HepG2 (cell line): ENCODE results near the gene PTGDS. TPM values are rescaled to one million over a fixed set of nuclear protein-coding genes. Genes with fewer than 3 reads are reported as not detected.

Experiments used
- ARNT2 ChIP-seq: sonication (generic); formaldehyde crosslinking; IDR thresholded peaks from 2 replicates; pipeline ENCODE4 v1.8.0; 2022; ENCODE audit warnings: mild to moderate bottlenecking, low read depth, missing genetic modification reagents, moderate library complexity
- FOXO1 ChIP-seq: sonication (generic); formaldehyde crosslinking; IDR thresholded peaks from 2 replicates; pipeline ENCODE4 v1.4.0; 2020; ENCODE audit warnings: missing genetic modification reagents
- GABPB1 ChIP-seq: IDR thresholded peaks from 2 replicates; pipeline ENCODE4 v1.6.1; 2016; ENCODE audit warnings: mild to moderate bottlenecking, missing genetic modification reagents, moderate library complexity, missing compliant biosample characterization
- HNF4A ChIP-seq: sonication (generic); formaldehyde crosslinking; IDR thresholded peaks from 2 replicates; pipeline ENCODE4 v1.4.0; 2020; ENCODE audit warnings: missing genetic modification reagents
- HNF4G ChIP-seq, 2 experiments: sonication (generic) in 1 of 2; formaldehyde crosslinking in 1 of 2; IDR thresholded peaks; 2 replicates each; pipeline versions ENCODE4 v1.4.0 to v1.6.1; 2011 to 2020; ENCODE audit warnings: borderline replicate concordance in 2 of 2, low read depth in 2 of 2, mild to moderate bottlenecking in 2 of 2, low read length in 1 of 2, missing genetic modification reagents in 1 of 2, moderate library complexity in 1 of 2
- JDP2 ChIP-seq: sonication (generic); formaldehyde crosslinking; IDR thresholded peaks from 2 replicates; pipeline ENCODE4 v1.8.1; 2022; ENCODE audit warnings: missing genetic modification reagents, borderline replicate concordance
- KDM3A ChIP-seq: IDR thresholded peaks from 2 replicates; pipeline ENCODE4 v1.6.1; 2018; ENCODE audit warnings: low read depth, missing compliant biosample characterization
- MAFG ChIP-seq: sonication (generic); formaldehyde crosslinking; IDR thresholded peaks from 2 replicates; pipeline ENCODE4 v1.5.1; 2020; ENCODE audit warnings: mild to moderate bottlenecking, missing genetic modification reagents
- MIER3 ChIP-seq: IDR thresholded peaks from 2 replicates; pipeline ENCODE4 v1.6.1; 2016; ENCODE audit warnings: missing compliant biosample characterization, borderline replicate concordance
- PCBP2 ChIP-seq: fragments of 200-400 bp; formaldehyde crosslinking; optimal IDR thresholded peaks from 2 replicates; pipeline ENCODE3; 2018; ENCODE audit warnings: low read length, low read depth; ENCODE audit not compliant: poor library complexity, severe bottlenecking
- SOX13 ChIP-seq, 3 experiments: fragments of 450-650 bp in 1 of 3; sonication (generic) in 1 of 3; formaldehyde crosslinking in 1 of 3; IDR thresholded peaks in 2 of 3; conservative IDR thresholded peaks in 1 of 3; 2 replicates each; pipeline versions ENCODE4 v1.5.0 to v1.6.1; 2016 to 2020; ENCODE audit warnings: antibody characterized with exemption in 1 of 3, mild to moderate bottlenecking in 1 of 3, missing compliant biosample characterization in 1 of 3, missing genetic modification reagents in 1 of 3, moderate library complexity in 1 of 3
- ZBTB7B ChIP-seq: sonication (generic); formaldehyde crosslinking; IDR thresholded peaks from 2 replicates; pipeline ENCODE4 v1.4.0; 2020; ENCODE audit warnings: missing genetic modification reagents
- ZNF263 ChIP-seq: sonication (generic); formaldehyde crosslinking; IDR thresholded peaks from 2 replicates; pipeline ENCODE4 v1.4.0; 2020; ENCODE audit warnings: missing genetic modification reagents
- ZNF350 ChIP-seq: sonication (generic); formaldehyde crosslinking; IDR thresholded peaks from 2 replicates; pipeline ENCODE4 v1.4.0; 2020; ENCODE audit warnings: mild to moderate bottlenecking, low read depth, missing genetic modification reagents, borderline replicate concordance
- ZNF543 ChIP-seq: sonication (generic); formaldehyde crosslinking; IDR thresholded peaks from 2 replicates; pipeline ENCODE4 v1.4.0; 2020; ENCODE audit warnings: mild to moderate bottlenecking, missing genetic modification reagents
- ZNF788 ChIP-seq: sonication (generic); formaldehyde crosslinking; IDR thresholded peaks from 2 replicates; pipeline ENCODE4 v1.5.0; 2020; ENCODE audit warnings: mild to moderate bottlenecking, missing genetic modification reagents, borderline replicate concordance
- ZZZ3 ChIP-seq: sonication (generic); formaldehyde crosslinking; IDR thresholded peaks from 2 replicates; pipeline ENCODE4 v1.4.0; 2020; ENCODE audit warnings: missing genetic modification reagents, mild to moderate bottlenecking, borderline replicate concordance
- polyA plus RNA-seq, 8 experiments: library from polyadenylated mRNA; depleted of rRNA in 3 of 8; stranded (reverse) in 7 of 8; unstranded in 1 of 8; fragments of >200 nt; fragmentation: Illumina TruSeq in 4 of 8; extraction: Trizol in 4 of 8; gene quantifications; 2 replicates each; pipeline versions ENCODE4 v1.2.1 to v1.2.3, GENCODE V29; 2011 to 2016; ENCODE audit warnings: low read depth in 4 of 8, missing spikeins in 1 of 8, mixed read lengths in 1 of 8; ENCODE audit not compliant: insufficient read depth in 1 of 8
- total RNA-seq, 5 experiments: library from RNA; depleted of rRNA; stranded (reverse); fragments of >200 nt; fragmentation: Illumina TruSeq; extraction: Trizol; gene quantifications; 2 replicates each; pipeline ENCODE4 v1.2.3, GENCODE V29; 2016; ENCODE audit warnings: low read depth in 1 of 5
- TF ChIP-seq, protein P1 (sequence below): IDR thresholded peaks from 2 replicates; pipeline ENCODE4 v1.6.1; 2016; ENCODE audit warnings: low read depth, control low read depth
- TF ChIP-seq, protein P2 (sequence below): fragments of 450-650 bp; IDR thresholded peaks from 2 replicates; pipeline ENCODE4 v1.6.1; 2017; ENCODE audit warnings: mild to moderate bottlenecking
- TF ChIP-seq, protein P3 (sequence below): sonication (generic); formaldehyde crosslinking; IDR thresholded peaks from 2 replicates; pipeline ENCODE4 v1.4.0; 2020; ENCODE audit warnings: mild to moderate bottlenecking, missing genetic modification reagents, borderline replicate concordance

PTGDS gene
- total and polyA plus RNA-seq, 2 of the 13 experiments (the other 11 are each of a cell fraction or from before 2014, with no cell fraction given), result 0.33 to 0.50 TPM

DNA sequence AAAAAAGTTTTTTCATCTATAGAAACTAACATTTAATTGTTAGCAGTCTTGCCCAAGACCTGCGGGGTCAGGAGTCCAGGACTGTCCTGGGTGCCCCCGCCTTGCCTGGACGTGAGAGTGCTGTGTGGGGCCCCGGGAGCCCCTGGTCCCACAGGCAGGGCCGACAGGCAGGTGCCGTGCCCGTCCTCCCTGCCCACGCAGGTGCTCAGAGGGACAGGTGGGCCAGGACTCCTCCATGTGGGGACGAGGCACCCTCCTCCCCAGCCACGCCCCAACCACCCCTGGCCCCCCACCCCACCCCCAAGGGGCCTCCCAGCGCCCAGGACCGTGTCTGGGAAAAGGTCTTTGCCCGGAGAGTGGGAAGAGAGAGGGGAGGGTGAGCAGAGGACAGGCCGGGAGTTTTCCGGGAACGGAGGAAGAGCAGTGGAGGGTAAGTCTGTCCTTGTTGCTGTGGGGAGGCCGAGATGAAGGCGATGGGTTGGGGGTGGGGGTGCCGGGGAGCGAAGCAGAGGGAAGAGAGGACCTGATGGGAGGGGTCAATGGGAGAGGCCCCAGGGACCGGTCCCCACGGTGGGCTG is 28.0 kb upstream of the PTGDS start (continued):
- TF ChIP-seq MAFG (CRISPR knock-in tag) (no peak), PCBP2 (no peak), ZNF788 (CRISPR knock-in tag) (no peak), GABPB1 (no peak), HNF4G (IDR thresholded peaks at IDR 0.05; ENCODE audit: borderline replicate concordance, low read depth, low read length) (peak; percentile 50; the same call in 1 of the 2 replicates), HNF4G (CRISPR knock-in tag; IDR thresholded peaks at IDR 0.05; ENCODE audit: borderline replicate concordance, low read depth) (no peak), ZNF350 (no peak), KDM3A (CRISPR knock-in tag) (no peak), JDP2 (CRISPR knock-in tag) (no peak), ZNF543 (CRISPR knock-in tag) (no peak), ZZZ3 (no peak), SOX13 (IDR thresholded peaks at IDR 0.05) (no peak; the same call in 1 of the 2 replicates), SOX13 (CRISPR knock-in tag; conservative IDR thresholded peaks at IDR 0.05 in 1 of 2, IDR thresholded peaks at IDR 0.05 in 1 of 2) (no peak), ARNT2 (CRISPR knock-in tag) (0 out of 2 replicates have a peak, but pooled peaks have one; percentile 8), MIER3 (CRISPR knock-in tag) (no peak), ZNF263 (CRISPR knock-in tag) (peak; percentile 97), FOXO1 (CRISPR knock-in tag) (no peak), HNF4A (CRISPR knock-in tag) (peak; percentile 85), ZBTB7B (CRISPR knock-in tag) (no peak)
- TF ChIP-seq, protein P1, sequence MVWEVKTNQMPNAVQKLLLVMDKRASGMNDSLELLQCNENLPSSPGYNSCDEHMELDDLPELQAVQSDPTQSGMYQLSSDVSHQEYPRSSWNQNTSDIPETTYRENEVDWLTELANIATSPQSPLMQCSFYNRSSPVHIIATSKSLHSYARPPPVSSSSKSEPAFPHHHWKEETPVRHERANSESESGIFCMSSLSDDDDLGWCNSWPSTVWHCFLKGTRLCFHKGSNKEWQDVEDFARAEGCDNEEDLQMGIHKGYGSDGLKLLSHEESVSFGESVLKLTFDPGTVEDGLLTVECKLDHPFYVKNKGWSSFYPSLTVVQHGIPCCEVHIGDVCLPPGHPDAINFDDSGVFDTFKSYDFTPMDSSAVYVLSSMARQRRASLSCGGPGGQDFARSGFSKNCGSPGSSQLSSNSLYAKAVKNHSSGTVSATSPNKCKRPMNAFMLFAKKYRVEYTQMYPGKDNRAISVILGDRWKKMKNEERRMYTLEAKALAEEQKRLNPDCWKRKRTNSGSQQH (CRISPR knock-in tag), result peak; percentile 59; the same call in 1 of the 2 replicates
- TF ChIP-seq, protein P2, sequence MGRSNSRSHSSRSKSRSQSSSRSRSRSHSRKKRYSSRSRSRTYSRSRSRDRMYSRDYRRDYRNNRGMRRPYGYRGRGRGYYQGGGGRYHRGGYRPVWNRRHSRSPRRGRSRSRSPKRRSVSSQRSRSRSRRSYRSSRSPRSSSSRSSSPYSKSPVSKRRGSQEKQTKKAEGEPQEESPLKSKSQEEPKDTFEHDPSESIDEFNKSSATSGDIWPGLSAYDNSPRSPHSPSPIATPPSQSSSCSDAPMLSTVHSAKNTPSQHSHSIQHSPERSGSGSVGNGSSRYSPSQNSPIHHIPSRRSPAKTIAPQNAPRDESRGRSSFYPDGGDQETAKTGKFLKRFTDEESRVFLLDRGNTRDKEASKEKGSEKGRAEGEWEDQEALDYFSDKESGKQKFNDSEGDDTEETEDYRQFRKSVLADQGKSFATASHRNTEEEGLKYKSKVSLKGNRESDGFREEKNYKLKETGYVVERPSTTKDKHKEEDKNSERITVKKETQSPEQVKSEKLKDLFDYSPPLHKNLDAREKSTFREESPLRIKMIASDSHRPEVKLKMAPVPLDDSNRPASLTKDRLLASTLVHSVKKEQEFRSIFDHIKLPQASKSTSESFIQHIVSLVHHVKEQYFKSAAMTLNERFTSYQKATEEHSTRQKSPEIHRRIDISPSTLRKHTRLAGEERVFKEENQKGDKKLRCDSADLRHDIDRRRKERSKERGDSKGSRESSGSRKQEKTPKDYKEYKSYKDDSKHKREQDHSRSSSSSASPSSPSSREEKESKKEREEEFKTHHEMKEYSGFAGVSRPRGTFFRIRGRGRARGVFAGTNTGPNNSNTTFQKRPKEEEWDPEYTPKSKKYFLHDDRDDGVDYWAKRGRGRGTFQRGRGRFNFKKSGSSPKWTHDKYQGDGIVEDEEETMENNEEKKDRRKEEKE, result no peak
- TF ChIP-seq, protein P3, sequence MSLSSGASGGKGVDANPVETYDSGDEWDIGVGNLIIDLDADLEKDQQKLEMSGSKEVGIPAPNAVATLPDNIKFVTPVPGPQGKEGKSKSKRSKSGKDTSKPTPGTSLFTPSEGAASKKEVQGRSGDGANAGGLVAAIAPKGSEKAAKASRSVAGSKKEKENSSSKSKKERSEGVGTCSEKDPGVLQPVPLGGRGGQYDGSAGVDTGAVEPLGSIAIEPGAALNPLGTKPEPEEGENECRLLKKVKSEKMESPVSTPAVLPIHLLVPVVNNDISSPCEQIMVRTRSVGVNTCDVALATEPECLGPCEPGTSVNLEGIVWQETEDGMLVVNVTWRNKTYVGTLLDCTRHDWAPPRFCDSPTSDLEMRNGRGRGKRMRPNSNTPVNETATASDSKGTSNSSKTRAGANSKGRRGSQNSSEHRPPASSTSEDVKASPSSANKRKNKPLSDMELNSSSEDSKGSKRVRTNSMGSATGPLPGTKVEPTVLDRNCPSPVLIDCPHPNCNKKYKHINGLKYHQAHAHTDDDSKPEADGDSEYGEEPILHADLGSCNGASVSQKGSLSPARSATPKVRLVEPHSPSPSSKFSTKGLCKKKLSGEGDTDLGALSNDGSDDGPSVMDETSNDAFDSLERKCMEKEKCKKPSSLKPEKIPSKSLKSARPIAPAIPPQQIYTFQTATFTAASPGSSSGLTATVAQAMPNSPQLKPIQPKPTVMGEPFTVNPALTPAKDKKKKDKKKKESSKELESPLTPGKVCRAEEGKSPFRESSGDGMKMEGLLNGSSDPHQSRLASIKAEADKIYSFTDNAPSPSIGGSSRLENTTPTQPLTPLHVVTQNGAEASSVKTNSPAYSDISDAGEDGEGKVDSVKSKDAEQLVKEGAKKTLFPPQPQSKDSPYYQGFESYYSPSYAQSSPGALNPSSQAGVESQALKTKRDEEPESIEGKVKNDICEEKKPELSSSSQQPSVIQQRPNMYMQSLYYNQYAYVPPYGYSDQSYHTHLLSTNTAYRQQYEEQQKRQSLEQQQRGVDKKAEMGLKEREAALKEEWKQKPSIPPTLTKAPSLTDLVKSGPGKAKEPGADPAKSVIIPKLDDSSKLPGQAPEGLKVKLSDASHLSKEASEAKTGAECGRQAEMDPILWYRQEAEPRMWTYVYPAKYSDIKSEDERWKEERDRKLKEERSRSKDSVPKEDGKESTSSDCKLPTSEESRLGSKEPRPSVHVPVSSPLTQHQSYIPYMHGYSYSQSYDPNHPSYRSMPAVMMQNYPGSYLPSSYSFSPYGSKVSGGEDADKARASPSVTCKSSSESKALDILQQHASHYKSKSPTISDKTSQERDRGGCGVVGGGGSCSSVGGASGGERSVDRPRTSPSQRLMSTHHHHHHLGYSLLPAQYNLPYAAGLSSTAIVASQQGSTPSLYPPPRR, result 0 out of 2 replicates have a peak, but pooled peaks have one; percentile 35
